K562 (cell line): ENCODE results near the gene TMSB4X. TPM values are rescaled to one million over a fixed set of nuclear protein-coding genes. Genes with fewer than 3 reads are reported as not detected.

Source experiments
- ATAC-seq: fragments of 200-7000 bp; cut with Tn5 transposase; 3 replicates; pipeline ENCODE4 v1.9.1; 2020; ENCODE audit warnings: moderate library complexity
- BruUV-seq: library from RNA; stranded (reverse); fragments of 400-500 nt; replicated peaks from 2 replicates; lab custom pipeline; 2021; lab: Mats Ljungman, UMichigan
- CTCF ChIA-PET: fragments of 300-600 bp; formaldehyde crosslinking; extraction: SDS; loops from one replicate; lab custom pipeline; 2021; ENCODE audit warnings: low intra/inter-chr PET ratio; lab: Yijun Ruan, JAX
- POLR2A ChIA-PET: fragments of 300-600, 350-650 bp; sonication (Branson Sonifier 250); formaldehyde crosslinking; extraction: SDS; loops from one replicate; lab custom pipeline; 2021; ENCODE audit warnings: antibody characterized with exemption, inconsistent platforms; lab: Yijun Ruan, JAX
- DNase-seq, 4 experiments: peaks; one replicate each; pipeline versions ENCODE4 v3.0.0 to v3.0.0-alpha.2; 2011 to 2018; ENCODE audit warnings: low spot score in 3 of 4, mixed read lengths in 3 of 4; ENCODE audit errors: extremely low read depth in 1 of 4
- FAIRE-seq: peaks from 2 replicates; lab custom pipeline; 2011; peaks lifted over from hg19 to GRCh38; lab: Jason Lieb, UNC
- H2AFZ ChIP-seq: 2 replicates; pipeline ENCODE4 v1.6.0; 2011; ENCODE audit warnings: low read depth, low read length, control low read depth, inconsistent platforms
- H3K27ac ChIP-seq: fragments of 200-600 bp; 3 replicates; pipeline ENCODE4 v1.8.0; 2011; ENCODE audit warnings: low read depth, mild to moderate bottlenecking, control low read depth, inconsistent platforms, low read length, moderate library complexity, mixed read lengths; ENCODE audit errors: extremely low read depth
- H3K27me3 ChIP-seq, 2 experiments: fragments of 300-600 bp in 1 of 2; 2 replicates in 1 of 2; 3 replicates in 1 of 2; pipeline versions ENCODE4 v1.6.0 to v1.8.0; 2011; ENCODE audit warnings: inconsistent platforms in 2 of 2, low read length in 2 of 2, mild to moderate bottlenecking in 1 of 2, mixed read lengths in 1 of 2, moderate library complexity in 1 of 2; ENCODE audit not compliant: control insufficient read depth in 2 of 2, insufficient read depth in 2 of 2
- H3K36me3 ChIP-seq: fragments of 300-600 bp; 3 replicates; pipeline ENCODE4 v1.8.0; 2011; ENCODE audit warnings: mild to moderate bottlenecking, low read length, inconsistent platforms; ENCODE audit not compliant: control insufficient read depth, insufficient read depth
- H3K4me1 ChIP-seq, 2 experiments: fragments of 200-600 bp in 1 of 2; replicated peaks in 1 of 2; 2 replicates in 1 of 2; 3 replicates in 1 of 2; pipeline versions ENCODE4 v1.5.1 to v1.8.0; 2011; ENCODE audit warnings: inconsistent platforms in 2 of 2, low read length in 2 of 2, mild to moderate bottlenecking in 1 of 2, mixed read lengths in 1 of 2, moderate library complexity in 1 of 2; ENCODE audit not compliant: control insufficient read depth in 2 of 2, insufficient read depth in 2 of 2
- H3K4me2 ChIP-seq: 2 replicates; pipeline ENCODE4 v1.6.1; 2011; ENCODE audit warnings: low read length, control low read depth, inconsistent platforms, mixed read lengths; ENCODE audit not compliant: insufficient read depth
- H3K4me3 ChIP-seq: fragments of 200-600 bp; sonication (generic), shearing (Covaris generic); 2 replicates; pipeline ENCODE4 v1.5.1; 2016; ENCODE audit warnings: control low read depth, inconsistent platforms
- H3K79me2 ChIP-seq: fragments of 200-600 bp; 3 replicates; pipeline ENCODE4 v1.8.0; 2011; ENCODE audit warnings: low read length, inconsistent platforms; ENCODE audit not compliant: control insufficient read depth, insufficient read depth
- H3K9ac ChIP-seq, 2 experiments: 2 replicates each; pipeline versions ENCODE4 v1.6.0 to v1.6.1; 2011; ENCODE audit warnings: low read depth in 2 of 2, low read length in 2 of 2, control low read depth in 1 of 2, inconsistent platforms in 1 of 2, mild to moderate bottlenecking in 1 of 2, mixed read lengths in 1 of 2; ENCODE audit not compliant: insufficient read depth in 1 of 2
- H3K9me1 ChIP-seq: one replicate; pipeline ENCODE4 v1.6.0; 2011; ENCODE audit warnings: inconsistent platforms, mild to moderate bottlenecking, low read length, moderate library complexity; ENCODE audit not compliant: control insufficient read depth, insufficient read depth
- H3K9me3 ChIP-seq: replicated peaks from 2 replicates; pipeline ENCODE4 v1.5.1; 2011; ENCODE audit warnings: low read depth, low read length, inconsistent platforms; ENCODE audit not compliant: control insufficient read depth, insufficient read depth
- H4K20me1 ChIP-seq: replicated peaks from 2 replicates; pipeline ENCODE4 v1.6.1; 2011; ENCODE audit warnings: low read length, inconsistent platforms, mixed read lengths; ENCODE audit not compliant: control insufficient read depth, insufficient read depth
- AFF1 ChIP-seq, 2 experiments: fragments of 450-650 bp; IDR thresholded peaks; 2 replicates each; pipeline ENCODE4 v1.6.1; 2018; ENCODE audit warnings: mild to moderate bottlenecking in 2 of 2, low read depth in 1 of 2; ENCODE audit not compliant: partially characterized antibody in 2 of 2
- ELF4 ChIP-seq: fragments of 450-650 bp; formaldehyde crosslinking; IDR thresholded peaks from 2 replicates; pipeline ENCODE4 v1.4.0; 2022; ENCODE audit warnings: missing genetic modification characterization
- KDM5B ChIP-seq: fragments of 200-600 bp; sonication (generic); IDR thresholded peaks from 2 replicates; pipeline ENCODE4 v1.6.1; 2012; ENCODE audit warnings: low read depth, mild to moderate bottlenecking, moderate library complexity, low read length, control low read depth, inconsistent platforms; ENCODE audit not compliant: insufficient replicate concordance
- POLR2A ChIP-seq: fragments of 450-650 bp; conservative IDR thresholded peaks from 2 replicates; pipeline ENCODE4 v1.6.1; 2016
- POLR2AphosphoS5 ChIP-seq: IDR thresholded peaks from 2 replicates; pipeline ENCODE4 v1.6.1; 2011; ENCODE audit warnings: mild to moderate bottlenecking, low read depth, low read length, moderate library complexity; ENCODE audit not compliant: control insufficient read depth, insufficient read depth
- POLR2B ChIP-seq: fragments of 450-650 bp; IDR thresholded peaks from 2 replicates; pipeline ENCODE4 v1.6.1; 2018; ENCODE audit warnings: low read depth; ENCODE audit not compliant: partially characterized antibody
- RBBP5 ChIP-seq: fragments of 200-600 bp; sonication (generic); IDR thresholded peaks from 2 replicates; pipeline ENCODE4 v1.6.1; 2012; ENCODE audit warnings: borderline replicate concordance, mild to moderate bottlenecking, low read length, control low read depth, inconsistent platforms; ENCODE audit not compliant: insufficient read depth, poor library complexity, severe bottlenecking
- SIN3B ChIP-seq: fragments of 450-650 bp; IDR thresholded peaks from 2 replicates; pipeline ENCODE4 v1.6.1; 2017; ENCODE audit warnings: low read depth, mild to moderate bottlenecking, moderate library complexity
- SUPT5H ChIP-seq: fragments of 450-650 bp; IDR thresholded peaks from 2 replicates; pipeline ENCODE4 v1.6.1; 2016
- WGBS: fragments of 100-300 bp; shearing (Covaris generic); methylation state at CpG from one replicate; pipeline ENCODE4 v1.1.6; 2016; ENCODE audit warnings: low coverage, mixed read lengths; ENCODE audit not compliant: insufficient coverage; ENCODE audit errors: missing lambda C conversion rate; 5-methylcytosine and 5-hydroxymethylcytosine counted together
- in situ Hi-C: fragments of 300-500 bp; cut with MboI; formaldehyde crosslinking; loops from 4 replicates; pipeline ENCODE4 v1.15.0; 2018; ENCODE audit warnings: inconsistent platforms, mixed read lengths
- intact Hi-C: fragments of 100-400 bp; cut with micrococcal nuclease; formaldehyde crosslinking; loops from 2 replicates; pipeline ENCODE4 v1.14.2; 2022
- polyA plus RNA-seq, 8 experiments: library from polyadenylated mRNA; depleted of rRNA in 4 of 8; stranded (reverse) in 5 of 8; unstranded in 3 of 8; fragments of >200 nt; fragmentation: Nextera tagmentation in 2 of 8; fragmentation: Illumina TruSeq in 1 of 8; extraction: Ambion mirVana in 2 of 8; extraction: Trizol in 1 of 8; gene quantifications; 2 replicates each; pipeline versions ENCODE4 v1.2.1 to v1.2.3, GENCODE V29; 2011 to 2014; ENCODE audit warnings: inconsistent platforms in 1 of 8, missing spikeins in 1 of 8
- total RNA-seq, 7 experiments: library from RNA; depleted of rRNA in 6 of 7; stranded (reverse); fragments of >200 nt in 6 of 7; fragmentation: Illumina TruSeq in 2 of 7; extraction: Trizol in 2 of 7; gene quantifications; 2 replicates each; pipeline versions ENCODE4 v1.2.1 to v1.2.3, GENCODE V29; 2011 to 2021; ENCODE audit warnings: low replicate concordance in 1 of 7
- TF ChIP-seq, protein P1 (sequence below): fragments of 250-450 bp; sonication (Bioruptor Pico); IDR thresholded peaks from 2 replicates; pipeline ENCODE4 v1.5.0; 2020; ENCODE audit warnings: mild to moderate bottlenecking, borderline replicate concordance
- TF ChIP-seq, protein P2 (sequence below): fragments of 450-650 bp; formaldehyde crosslinking; IDR thresholded peaks from 2 replicates; pipeline ENCODE4 v1.4.0; 2022; ENCODE audit warnings: mild to moderate bottlenecking, moderate library complexity

TMSB4X gene
- total and polyA plus RNA-seq, 9 of the 15 experiments (the other 6 are each of a cell fraction or from before 2014, with no cell fraction given) = 1,035 to 2,035 (median 1,529) TPM

DNA sequence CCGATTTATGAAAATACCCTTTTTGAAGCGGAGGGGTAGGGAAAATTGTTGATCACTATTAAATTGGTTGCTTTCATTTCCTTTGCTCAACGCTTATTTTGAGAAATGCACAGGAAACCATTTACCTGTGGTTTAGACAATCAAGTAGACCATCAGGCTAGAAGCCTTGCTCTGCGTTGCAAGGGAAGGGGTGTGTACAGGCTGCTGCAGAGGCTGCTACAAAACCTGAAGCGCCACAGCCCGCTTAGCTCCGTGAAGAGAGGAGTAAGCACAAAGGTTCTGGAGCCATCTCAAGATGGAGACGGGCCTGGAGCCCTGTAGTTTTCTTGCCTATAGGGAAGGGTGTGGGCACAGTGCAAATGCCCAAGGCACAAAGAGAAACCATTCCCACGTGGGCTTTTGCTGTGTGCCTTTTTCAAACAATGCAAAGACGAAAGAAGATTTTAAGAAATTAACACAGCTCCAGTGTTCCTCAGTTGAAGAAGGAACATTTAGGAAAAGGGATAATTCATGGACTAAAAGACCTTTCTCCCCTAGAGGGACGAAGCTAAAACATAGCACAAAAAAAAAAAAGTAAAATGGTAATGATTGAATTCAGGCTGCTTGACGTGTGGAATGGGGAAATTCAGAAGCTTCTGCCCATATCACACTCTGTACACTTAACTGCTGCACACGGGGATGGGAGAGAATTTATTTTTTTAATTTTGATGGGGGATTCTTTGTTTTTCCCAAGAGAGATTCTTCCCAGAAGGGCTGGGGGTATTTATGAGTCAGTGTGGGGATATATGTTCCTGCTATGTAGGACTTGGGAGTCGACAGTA, 3.5 kb downstream of the TMSB4X start:
- POLR2A ChIA-PET = interaction anchor here (0.7 to 1.9 kb wide), 7 partner anchors 14 to 557 kb away, joined by 3 to 7 read pairs (median 3); no protein-coding TSS in a partner anchor
- DNase-seq (peak in 2 of 4 experiments; percentile 44 to 76), ATAC-seq (peak; percentile 69)
- peak; percentile 50; the same call in 1 of the 2 replicates for TF ChIP-seq SUPT5H
- peak; percentile 37 for TF ChIP-seq RBBP5
- TF ChIP-seq ELF4 (CRISPR knock-in tag) = peak; percentile 3; the same call in 1 of the 2 replicates
- peak; percentile 48 for TF ChIP-seq KDM5B
- TF ChIP-seq POLR2AphosphoS5 = peak; percentile 60
- TF ChIP-seq, protein P1, sequence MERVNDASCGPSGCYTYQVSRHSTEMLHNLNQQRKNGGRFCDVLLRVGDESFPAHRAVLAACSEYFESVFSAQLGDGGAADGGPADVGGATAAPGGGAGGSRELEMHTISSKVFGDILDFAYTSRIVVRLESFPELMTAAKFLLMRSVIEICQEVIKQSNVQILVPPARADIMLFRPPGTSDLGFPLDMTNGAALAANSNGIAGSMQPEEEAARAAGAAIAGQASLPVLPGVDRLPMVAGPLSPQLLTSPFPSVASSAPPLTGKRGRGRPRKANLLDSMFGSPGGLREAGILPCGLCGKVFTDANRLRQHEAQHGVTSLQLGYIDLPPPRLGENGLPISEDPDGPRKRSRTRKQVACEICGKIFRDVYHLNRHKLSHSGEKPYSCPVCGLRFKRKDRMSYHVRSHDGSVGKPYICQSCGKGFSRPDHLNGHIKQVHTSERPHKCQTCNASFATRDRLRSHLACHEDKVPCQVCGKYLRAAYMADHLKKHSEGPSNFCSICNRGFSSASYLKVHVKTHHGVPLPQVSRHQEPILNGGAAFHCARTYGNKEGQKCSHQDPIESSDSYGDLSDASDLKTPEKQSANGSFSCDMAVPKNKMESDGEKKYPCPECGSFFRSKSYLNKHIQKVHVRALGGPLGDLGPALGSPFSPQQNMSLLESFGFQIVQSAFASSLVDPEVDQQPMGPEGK (CRISPR knock-in tag) = 0 out of 2 replicates have a peak, but pooled peaks have one; percentile 18
- TF ChIP-seq SIN3B = no peak
- peak; percentile 47 for TF ChIP-seq POLR2B
- TF ChIP-seq POLR2A = peak; percentile 61
- TF ChIP-seq, protein P2, sequence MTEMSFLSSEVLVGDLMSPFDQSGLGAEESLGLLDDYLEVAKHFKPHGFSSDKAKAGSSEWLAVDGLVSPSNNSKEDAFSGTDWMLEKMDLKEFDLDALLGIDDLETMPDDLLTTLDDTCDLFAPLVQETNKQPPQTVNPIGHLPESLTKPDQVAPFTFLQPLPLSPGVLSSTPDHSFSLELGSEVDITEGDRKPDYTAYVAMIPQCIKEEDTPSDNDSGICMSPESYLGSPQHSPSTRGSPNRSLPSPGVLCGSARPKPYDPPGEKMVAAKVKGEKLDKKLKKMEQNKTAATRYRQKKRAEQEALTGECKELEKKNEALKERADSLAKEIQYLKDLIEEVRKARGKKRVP (CRISPR knock-in tag) = 0 out of 2 replicates have a peak, but pooled peaks have one; percentile 21
- TF ChIP-seq AFF1 (IDR thresholded peaks at IDR 0.05; ENCODE audit: low read depth in 1 of 2, partially characterized antibody in 2 of 2) = peak; percentile 52 to 55

More for the DNA sequence above, 3.5 kb downstream of the TMSB4X start:
- Histone ChIP-seq H3K4me2 (peak overlapping the region; percentile 61), H3K9me1 (no peaks in the 10 kb centered on the region), H3K4me1 (peaks cover 3 to 30% of the 10 kb centered on the region in 2 experiments; a peak in 4 of 5 replicates), H3K27me3 (no peaks in the 10 kb centered on the region), H2AFZ (peak overlapping the region; percentile 44; the same call in 1 of the 2 replicates), H3K79me2 (peaks cover 46% of the 10 kb centered on the region), H3K36me3 (peaks cover 12% of the 10 kb centered on the region; the same call in 2 of the 3 replicates), H4K20me1 (peaks cover 6% of the 10 kb centered on the region; the same call in 1 of the 2 replicates), H3K27ac (peak overlapping the region; percentile 39; the same call in 2 of the 3 replicates), H3K9ac (peak overlapping the region; percentile 48 to 62; a peak in 3 of 4 replicates), H3K9me3 (no peaks in the 10 kb centered on the region), H3K4me3 (peak overlapping the region; percentile 97; the same call in 1 of the 2 replicates)
- CTCF ChIA-PET = no interaction called here
- intact Hi-C loops (loop anchor here (5.0 kb wide), 2 partner anchors 124 to 314 kb away; no protein-coding TSS in a partner anchor), in situ Hi-C loops (no loop called here)
- FAIRE-seq = peak; percentile 82
- WGBS = 4% methylated on average over 12 of the region's 14 CpGs
- no TSS peak for BruUV-seq
